Testis (tissue), 3 donors: ENCODE results near the gene RTN4RL1. TPM values are rescaled to one million over a fixed set of nuclear protein-coding genes. Genes with fewer than 3 reads are reported as not detected.

Experiments
- DNase-seq: peaks from one replicate; pipeline ENCODE4 v3.0.0-alpha.2; 2019
- H3K27ac ChIP-seq, 2 donors: fragments of 200-600 bp; sonication (generic); one replicate each; pipeline ENCODE4 v1.5.1; 2019
- H3K27me3 ChIP-seq: fragments of 200-600 bp; sonication (generic); one replicate; pipeline ENCODE4 v1.5.1; 2019
- H3K36me3 ChIP-seq: fragments of 200-600 bp; sonication (generic); one replicate; pipeline ENCODE4 v1.5.1; 2017; ENCODE audit warnings: low read depth; ENCODE audit errors: missing control alignments
- H3K4me1 ChIP-seq: fragments of 200-600 bp; sonication (generic); one replicate; pipeline ENCODE4 v1.5.1; 2019
- H3K4me3 ChIP-seq, 2 donors: fragments of 200-600 bp; sonication (generic); one replicate each; pipeline ENCODE4 v1.5.1; 2017 to 2019
- H3K9me3 ChIP-seq: fragments of 200-600 bp; sonication (generic); one replicate; pipeline ENCODE4 v1.5.1; 2017
- CTCF ChIP-seq, 3 experiments: fragments of 450-650 bp in 2 of 3; fragments of 200-600 bp in 1 of 3; sonication (generic) in 1 of 3; IDR thresholded peaks; one replicate each; pipeline ENCODE4 v1.5.1; 2016 to 2019; ENCODE audit warnings: antibody characterized with exemption in 3 of 3, mild to moderate bottlenecking in 2 of 3, moderate library complexity in 1 of 3
- POLR2A ChIP-seq: fragments of 450-650 bp; IDR thresholded peaks from one replicate; pipeline ENCODE4 v1.6.1; 2017; ENCODE audit warnings: antibody characterized with exemption, mild to moderate bottlenecking, moderate library complexity
- WGBS, 2 donors: methylation state at CpG; one replicate each; pipeline ENCODE4 v1.1.5; 2018; 5-methylcytosine and 5-hydroxymethylcytosine counted together
- intact Hi-C: fragments of 100-400 bp; cut with DNase I; formaldehyde crosslinking; loops from one replicate; pipeline ENCODE4 v1.15.1; 2023; ENCODE audit warnings: low total_unique reads
- polyA plus RNA-seq: library from polyadenylated mRNA; stranded (reverse); fragments of 350-450 nt; fragmentation: Illumina TruSeq; extraction: RNeasy Lipid Tissue Mini Kit (QIAGEN cat#74804); gene quantifications from one replicate; pipeline ENCODE4 v1.2.3, GENCODE V29; 2014; ENCODE audit warnings: low read depth, low replicate concordance; ENCODE audit not compliant: insufficient read depth
- total RNA-seq, 2 donors: library from RNA; depleted of rRNA; stranded (reverse); fragments of >200 nt; gene quantifications; one replicate each; pipeline ENCODE4 v1.2.3, GENCODE V29; 2016

Gene RTN4RL1
- total and polyA plus RNA-seq, 3 donors from 2014 or later, result 1.7 to 1.8 (median 1.8) TPM

- Histone ChIP-seq H3K4me3 (no peak overlapping the region), H3K9me3 (no peaks in the 10 kb centered on the region), H3K36me3 (no peaks in the 10 kb centered on the region), H3K27ac (peak overlapping the region; percentile 26 to 73), H3K4me1 (peaks cover 15% of the 10 kb centered on the region), H3K27me3 (no peaks in the 10 kb centered on the region)
- WGBS, 2 donors, result 46 to 66% methylated on average over 18 of the region's 18 CpGs
- TF ChIP-seq POLR2A (no peak), CTCF (IDR thresholded peaks at IDR 0.05) (no peak)
- intact Hi-C loops, result no loop called here
- peak; percentile 65 for DNase-seq
Observed at GRCh38 chr17:1959871-1960544, 65.1 kb downstream of the RTN4RL1 start.

- Histone ChIP-seq H3K4me1 (peaks cover 15% of the 10 kb centered on the region), H3K9me3 (no peaks in the 10 kb centered on the region), H3K27ac (no peak overlapping the region), H3K27me3 (no peaks in the 10 kb centered on the region), H3K4me3 (no peak overlapping the region), H3K36me3 (no peaks in the 10 kb centered on the region)
- intact Hi-C loops, result no loop called here
- 76 to 81% methylated on average over 21 of the region's 21 CpGs for WGBS, 2 donors
- TF ChIP-seq CTCF (IDR thresholded peaks at IDR 0.05) (no peak), POLR2A (no peak)
- DNase-seq, result no peak
Observed at GRCh38 chr17:1958134-1958881, 66.8 kb downstream of the RTN4RL1 start.

GRCh38 chr17:1957037-1957436, 68.1 kb downstream of the RTN4RL1 start:
- 85 to 91% methylated on average over 6 of the region's 6 CpGs for WGBS, 2 donors
- Histone ChIP-seq H3K36me3 (no peaks in the 10 kb centered on the region), H3K4me3 (no peak overlapping the region), H3K27me3 (no peaks in the 10 kb centered on the region), H3K4me1 (peaks cover 15% of the 10 kb centered on the region), H3K9me3 (no peaks in the 10 kb centered on the region), H3K27ac (no peak overlapping the region)
- DNase-seq, result no peak
- intact Hi-C loops, result no loop called here
- TF ChIP-seq CTCF (IDR thresholded peaks at IDR 0.05), result no peak
- TF ChIP-seq POLR2A, result no peak

GRCh38 chr17:1956134-1956533, 69.0 kb downstream of the RTN4RL1 start:
- Histone ChIP-seq H3K27ac (no peak overlapping the region), H3K27me3 (no peaks in the 10 kb centered on the region), H3K36me3 (no peaks in the 10 kb centered on the region), H3K4me1 (peaks cover 14% of the 10 kb centered on the region), H3K4me3 (no peak overlapping the region), H3K9me3 (no peaks in the 10 kb centered on the region)
- WGBS, 2 donors, result 77 to 83% methylated on average over 12 to 13 of the region's 13 CpGs
- no peak for TF ChIP-seq CTCF (IDR thresholded peaks at IDR 0.05)
- no peak for TF ChIP-seq POLR2A
- intact Hi-C loops, result no loop called here
- DNase-seq, result no peak
